ENCODE measurements around the gene COL4A2. TPM values are rescaled to one million over a fixed set of nuclear protein-coding genes. Genes with fewer than 3 reads are reported as not detected.
A peak's percentile ranks its signal among the peaks of the same experiment; 100 is the strongest.

Gene COL4A2
- total RNA-seq, 4 donors from 2014 or later: 419 to 931 (median 555) TPM

DNA sequence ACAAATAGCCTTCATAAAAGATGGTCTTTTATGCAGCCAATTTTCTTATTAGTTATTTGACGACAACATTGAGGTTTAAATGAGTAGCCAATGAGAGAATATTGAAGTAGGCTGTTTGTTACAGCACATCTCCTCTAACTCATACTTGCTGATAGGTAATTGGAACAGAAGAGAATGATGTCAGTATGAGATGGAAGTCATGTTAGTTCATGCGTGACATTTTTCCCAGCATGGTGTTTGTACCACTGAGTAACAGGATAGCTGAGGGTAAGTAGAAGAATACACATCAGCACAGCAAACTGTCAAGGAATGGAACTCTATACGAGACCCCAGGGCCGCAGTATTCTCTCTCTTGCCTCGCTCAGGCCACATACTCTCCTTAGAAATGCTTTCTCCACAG lies 37.2 kb downstream of the COL4A2 start:
- H3K27me3 ChIP-seq: no peaks in the 10 kb centered on the region
- H3K4me3 ChIP-seq: no peak overlapping the region
- H3K4me1 ChIP-seq: peaks cover 64 to 98% (median 95%) of the 10 kb centered on the region in 4 donors
- no peaks in the 10 kb centered on the region for H3K36me3 ChIP-seq
- intact Hi-C loops (cut with DNase I): loop anchor here (5.0 kb wide), 2 partner anchors 37 to 68 kb away; partner anchors contain the start of genes COL4A1 and COL4A2
- TF ChIP-seq, protein P1, sequence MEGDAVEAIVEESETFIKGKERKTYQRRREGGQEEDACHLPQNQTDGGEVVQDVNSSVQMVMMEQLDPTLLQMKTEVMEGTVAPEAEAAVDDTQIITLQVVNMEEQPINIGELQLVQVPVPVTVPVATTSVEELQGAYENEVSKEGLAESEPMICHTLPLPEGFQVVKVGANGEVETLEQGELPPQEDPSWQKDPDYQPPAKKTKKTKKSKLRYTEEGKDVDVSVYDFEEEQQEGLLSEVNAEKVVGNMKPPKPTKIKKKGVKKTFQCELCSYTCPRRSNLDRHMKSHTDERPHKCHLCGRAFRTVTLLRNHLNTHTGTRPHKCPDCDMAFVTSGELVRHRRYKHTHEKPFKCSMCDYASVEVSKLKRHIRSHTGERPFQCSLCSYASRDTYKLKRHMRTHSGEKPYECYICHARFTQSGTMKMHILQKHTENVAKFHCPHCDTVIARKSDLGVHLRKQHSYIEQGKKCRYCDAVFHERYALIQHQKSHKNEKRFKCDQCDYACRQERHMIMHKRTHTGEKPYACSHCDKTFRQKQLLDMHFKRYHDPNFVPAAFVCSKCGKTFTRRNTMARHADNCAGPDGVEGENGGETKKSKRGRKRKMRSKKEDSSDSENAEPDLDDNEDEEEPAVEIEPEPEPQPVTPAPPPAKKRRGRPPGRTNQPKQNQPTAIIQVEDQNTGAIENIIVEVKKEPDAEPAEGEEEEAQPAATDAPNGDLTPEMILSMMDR (IDR thresholded peaks at IDR 0.05): no peak
- TF ChIP-seq POLR2AphosphoS5 (IDR thresholded peaks at IDR 0.05): no peak
- TF ChIP-seq EP300 (IDR thresholded peaks at IDR 0.05): no peak
- no peak for TF ChIP-seq POLR2A (IDR thresholded peaks at IDR 0.05; ENCODE audit: low read depth)
- peak overlapping the region; percentile 91 to 98 (median 92) for H3K27ac ChIP-seq (replicated peaks in 1 of 4)
- 88% methylated on average over 5 of the region's 5 CpGs for WGBS
- DNase-seq (ENCODE audit: extremely low spot score): no peak
- H3K9me3 ChIP-seq: no peaks in the 10 kb centered on the region

DNA sequence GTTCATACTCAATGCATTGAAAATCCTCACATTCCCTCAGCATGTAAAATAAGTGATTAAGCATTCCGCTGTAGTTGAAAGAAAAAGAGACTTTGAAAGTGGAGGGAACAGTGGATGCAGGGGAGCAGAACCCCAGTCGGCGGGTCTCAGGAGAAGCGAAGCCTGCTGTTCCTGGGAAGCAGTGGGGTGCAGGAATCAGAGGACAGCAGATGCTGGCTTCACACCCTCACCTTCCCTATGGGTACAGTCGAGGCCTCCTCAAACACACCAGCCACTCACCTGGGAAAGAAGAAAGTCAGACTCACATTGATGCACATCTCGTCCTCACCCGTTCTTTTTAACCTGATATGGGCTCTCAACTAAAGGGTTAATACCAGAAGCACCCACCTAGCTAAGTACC lies 38.2 kb downstream of the COL4A2 start:
- Histone ChIP-seq H3K4me3 (no peak overlapping the region), H3K36me3 (no peaks in the 10 kb centered on the region), H3K4me1 (peaks cover 64 to 98% (median 95%) of the 10 kb centered on the region in 4 donors), H3K9me3 (no peaks in the 10 kb centered on the region), H3K27ac (replicated peaks in 1 of 4) (peak overlapping the region; percentile 91 to 98 (median 92)), H3K27me3 (no peaks in the 10 kb centered on the region)
- intact Hi-C loops (cut with DNase I): loop anchor here (5.0 kb wide), 1 partner anchor 52 kb away; no protein-coding TSS in a partner anchor
- TF ChIP-seq EP300 (IDR thresholded peaks at IDR 0.05): no peak
- no peak for TF ChIP-seq POLR2AphosphoS5 (IDR thresholded peaks at IDR 0.05)
- no peak for TF ChIP-seq POLR2A (IDR thresholded peaks at IDR 0.05; ENCODE audit: low read depth)
- TF ChIP-seq, protein P1 (IDR thresholded peaks at IDR 0.05): no peak
- no peak for DNase-seq (ENCODE audit: extremely low spot score)
- WGBS: 95% methylated on average over 7 of the region's 7 CpGs

DNA sequence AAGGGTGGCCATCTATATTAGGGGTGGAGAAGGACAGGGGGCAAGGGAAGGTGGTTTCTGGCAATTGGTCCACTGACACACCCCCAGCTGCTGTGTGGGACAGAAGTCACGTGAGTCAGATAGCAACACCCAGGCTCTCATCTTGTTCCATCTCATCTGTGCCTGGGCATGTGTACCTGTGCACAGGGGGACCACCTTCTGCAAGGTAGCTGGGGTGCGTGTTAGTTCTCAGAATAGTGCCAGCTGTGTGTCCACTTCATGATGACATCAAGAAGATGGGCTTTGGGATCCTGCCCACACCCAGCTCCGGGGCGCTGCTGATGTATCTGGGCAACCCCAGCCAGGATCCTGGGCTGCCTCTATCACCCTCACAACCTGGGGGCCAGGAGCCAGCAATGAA lies 38.6 kb downstream of the COL4A2 start:
- intact Hi-C loops (cut with DNase I): loop anchor here (5.0 kb wide), 1 partner anchor 52 kb away; no protein-coding TSS in a partner anchor

DNA sequence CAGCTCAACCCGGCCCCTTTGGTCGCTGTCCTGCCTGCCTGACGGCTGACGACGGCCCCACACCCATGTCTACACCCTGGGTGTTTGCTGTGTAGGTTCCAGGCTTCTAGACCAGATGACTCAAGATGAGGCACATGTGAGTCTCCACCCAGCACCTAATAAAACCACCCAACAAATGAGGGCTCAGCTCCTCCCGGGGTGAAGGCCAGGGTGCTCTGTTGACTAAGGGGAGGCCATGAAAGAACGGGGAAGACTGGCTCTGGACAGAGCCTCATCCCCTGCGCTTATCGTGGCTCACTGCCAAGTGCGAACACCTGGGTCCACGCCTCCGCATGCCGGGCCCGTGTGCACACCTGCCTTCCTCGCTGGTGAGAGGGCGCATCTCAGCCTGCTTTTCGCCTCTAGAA lies 39.6 kb downstream of the COL4A2 start:
- Histone ChIP-seq H3K27me3 (no peaks in the 10 kb centered on the region), H3K27ac (replicated peaks in 1 of 4) (peak overlapping the region; percentile 91 to 98 (median 92)), H3K9me3 (no peaks in the 10 kb centered on the region), H3K4me1 (peaks cover 64 to 98% (median 95%) of the 10 kb centered on the region in 4 donors), H3K4me3 (no peak overlapping the region), H3K36me3 (no peaks in the 10 kb centered on the region)
- DNase-seq (ENCODE audit: extremely low spot score): no peak
- 75% methylated on average over 10 of the region's 17 CpGs for WGBS
- intact Hi-C loops (cut with DNase I): loop anchor here (5.0 kb wide), 1 partner anchor 51 kb away; no protein-coding TSS in a partner anchor
- TF ChIP-seq POLR2AphosphoS5 (IDR thresholded peaks at IDR 0.05) (no peak), EP300 (IDR thresholded peaks at IDR 0.05) (no peak), POLR2A (IDR thresholded peaks at IDR 0.05; ENCODE audit: low read depth) (no peak)
- TF ChIP-seq, protein P1 (IDR thresholded peaks at IDR 0.05): no peak

More for the DNA sequence above, 38.6 kb downstream of the COL4A2 start:
- TF ChIP-seq EP300 (IDR thresholded peaks at IDR 0.05) (no peak), POLR2A (IDR thresholded peaks at IDR 0.05; ENCODE audit: low read depth) (no peak)
- TF ChIP-seq, protein P1 (IDR thresholded peaks at IDR 0.05): no peak
- H3K27me3 ChIP-seq: no peaks in the 10 kb centered on the region
- WGBS: 89% methylated on average over 2 of the region's 4 CpGs
- H3K27ac ChIP-seq (replicated peaks in 1 of 4): peak overlapping the region; percentile 91 to 98 (median 92)
- no peaks in the 10 kb centered on the region for H3K36me3 ChIP-seq
- H3K9me3 ChIP-seq: no peaks in the 10 kb centered on the region
- peaks cover 64 to 98% (median 95%) of the 10 kb centered on the region in 4 donors for H3K4me1 ChIP-seq
- H3K4me3 ChIP-seq: no peak overlapping the region
- no peak for DNase-seq (ENCODE audit: extremely low spot score)

Measured in esophagus muscularis mucosa (tissue), 4 donors.